Mesenchymal stem cell (in vitro differentiated cells and primary cell): ENCODE results near the gene SCIN.

Source experiments
- DNase-seq: peaks from one replicate; pipeline ENCODE4 v3.0.0-alpha.2; 2013
- H2AFZ ChIP-seq: one replicate; pipeline ENCODE4 v1.6.1; 2013; ENCODE audit warnings: low read depth, mild to moderate bottlenecking, control low read depth, inconsistent platforms, low read length, moderate library complexity
- H2AK5ac ChIP-seq: 2 replicates; pipeline ENCODE4 v1.6.1; 2013; ENCODE audit warnings: low read length, moderate library complexity, mild to moderate bottlenecking, inconsistent platforms; ENCODE audit not compliant: severe bottlenecking
- H2BK120ac ChIP-seq: one replicate; pipeline ENCODE4 v1.6.1; 2013; ENCODE audit warnings: low read depth, mild to moderate bottlenecking, inconsistent platforms, low read length, moderate library complexity
- H2BK12ac ChIP-seq, 2 experiments: one replicate each; pipeline ENCODE4 v1.6.1; 2013; ENCODE audit warnings: inconsistent platforms in 2 of 2, low read length in 2 of 2, mild to moderate bottlenecking in 2 of 2, moderate library complexity in 2 of 2, control low read depth in 1 of 2
- H2BK15ac ChIP-seq: one replicate; pipeline ENCODE4 v1.6.1; 2013; ENCODE audit warnings: mild to moderate bottlenecking, low read depth, inconsistent platforms; ENCODE audit not compliant: poor library complexity, severe bottlenecking
- H2BK5ac ChIP-seq: 2 replicates; pipeline ENCODE4 v1.6.1; 2013; ENCODE audit warnings: low read depth, mild to moderate bottlenecking, low read length, control low read depth, inconsistent platforms; ENCODE audit not compliant: poor library complexity, severe bottlenecking
- H3K14ac ChIP-seq, 2 experiments: one replicate each; pipeline ENCODE4 v1.6.1; 2013; ENCODE audit warnings: inconsistent platforms in 2 of 2, low read length in 2 of 2, control low read depth in 1 of 2, mild to moderate bottlenecking in 1 of 2, moderate library complexity in 1 of 2
- H3K18ac ChIP-seq, 2 experiments: one replicate each; pipeline ENCODE4 v1.6.1; 2013; ENCODE audit warnings: inconsistent platforms in 2 of 2, low read length in 2 of 2, control low read depth in 1 of 2, low read depth in 1 of 2, mild to moderate bottlenecking in 1 of 2
- H3K23ac ChIP-seq, 2 experiments: one replicate each; pipeline ENCODE4 v1.6.1; 2013; ENCODE audit warnings: inconsistent platforms in 2 of 2, low read length in 2 of 2, mild to moderate bottlenecking in 2 of 2, moderate library complexity in 2 of 2, control low read depth in 1 of 2
- H3K27ac ChIP-seq: 2 replicates; pipeline ENCODE4 v1.5.1; 2013; ENCODE audit warnings: mild to moderate bottlenecking, moderate library complexity, low read length, control low read depth, inconsistent platforms; ENCODE audit not compliant: poor library complexity, severe bottlenecking
- H3K27me3 ChIP-seq, 2 experiments: 2 replicates each; pipeline versions ENCODE4 v1.6.1 to v1.7.0; 2013; ENCODE audit warnings: low read length in 2 of 2, mild to moderate bottlenecking in 2 of 2, moderate library complexity in 2 of 2, control low read depth in 1 of 2, inconsistent platforms in 1 of 2; ENCODE audit not compliant: control insufficient read depth in 1 of 2, insufficient read depth in 1 of 2
- H3K36me3 ChIP-seq, 2 experiments: 2 replicates each; pipeline versions ENCODE4 v1.6.1 to v1.7.0; 2013; ENCODE audit warnings: low read length in 2 of 2, control low read depth in 1 of 2, inconsistent platforms in 1 of 2, low read depth in 1 of 2, mild to moderate bottlenecking in 1 of 2; ENCODE audit not compliant: insufficient read depth in 2 of 2, control insufficient read depth in 1 of 2
- H3K4ac ChIP-seq, 2 experiments: one replicate each; pipeline ENCODE4 v1.6.1; 2013; ENCODE audit warnings: inconsistent platforms in 2 of 2, low read length in 2 of 2, mild to moderate bottlenecking in 2 of 2, moderate library complexity in 2 of 2, control low read depth in 1 of 2, low read depth in 1 of 2
- H3K4me1 ChIP-seq: 2 replicates; pipeline ENCODE4 v1.6.1; 2013; ENCODE audit warnings: low read depth, low read length, control low read depth; ENCODE audit not compliant: control insufficient read depth, insufficient read depth
- H3K4me2 ChIP-seq: 2 replicates; pipeline ENCODE4 v1.6.1; 2013; ENCODE audit warnings: low read length, mild to moderate bottlenecking, inconsistent platforms; ENCODE audit not compliant: poor library complexity, severe bottlenecking
- H3K4me3 ChIP-seq, 2 experiments: 2 replicates each; pipeline versions ENCODE4 v1.5.1 to v1.7.0; 2013; ENCODE audit warnings: low read length in 2 of 2, mild to moderate bottlenecking in 2 of 2, control low read depth in 1 of 2, low read depth in 1 of 2; ENCODE audit not compliant: insufficient read depth in 1 of 2
- H3K79me1 ChIP-seq: replicated peaks from 2 replicates; pipeline ENCODE4 v1.6.1; 2013; ENCODE audit warnings: mild to moderate bottlenecking, control low read depth, low read length, inconsistent platforms; ENCODE audit not compliant: poor library complexity, severe bottlenecking
- H3K9ac ChIP-seq: 2 replicates; pipeline ENCODE4 v1.7.0; 2013; ENCODE audit warnings: mild to moderate bottlenecking, low read length, moderate library complexity
- H3K9me3 ChIP-seq: 2 replicates; pipeline ENCODE4 v1.7.0; 2013; ENCODE audit warnings: mild to moderate bottlenecking, low read length; ENCODE audit not compliant: control insufficient read depth
- H4K8ac ChIP-seq: one replicate; pipeline ENCODE4 v1.6.1; 2013; ENCODE audit warnings: inconsistent platforms, mild to moderate bottlenecking, low read length, moderate library complexity
- H4K91ac ChIP-seq: one replicate; pipeline ENCODE4 v1.6.1; 2013; ENCODE audit warnings: mild to moderate bottlenecking, low read length, inconsistent platforms
- WGBS: methylation state at CpG from one replicate; pipeline ENCODE4 v1.1.7; 2013; ENCODE audit warnings: mixed read lengths; 5-methylcytosine and 5-hydroxymethylcytosine counted together

The SCIN gene

DNA sequence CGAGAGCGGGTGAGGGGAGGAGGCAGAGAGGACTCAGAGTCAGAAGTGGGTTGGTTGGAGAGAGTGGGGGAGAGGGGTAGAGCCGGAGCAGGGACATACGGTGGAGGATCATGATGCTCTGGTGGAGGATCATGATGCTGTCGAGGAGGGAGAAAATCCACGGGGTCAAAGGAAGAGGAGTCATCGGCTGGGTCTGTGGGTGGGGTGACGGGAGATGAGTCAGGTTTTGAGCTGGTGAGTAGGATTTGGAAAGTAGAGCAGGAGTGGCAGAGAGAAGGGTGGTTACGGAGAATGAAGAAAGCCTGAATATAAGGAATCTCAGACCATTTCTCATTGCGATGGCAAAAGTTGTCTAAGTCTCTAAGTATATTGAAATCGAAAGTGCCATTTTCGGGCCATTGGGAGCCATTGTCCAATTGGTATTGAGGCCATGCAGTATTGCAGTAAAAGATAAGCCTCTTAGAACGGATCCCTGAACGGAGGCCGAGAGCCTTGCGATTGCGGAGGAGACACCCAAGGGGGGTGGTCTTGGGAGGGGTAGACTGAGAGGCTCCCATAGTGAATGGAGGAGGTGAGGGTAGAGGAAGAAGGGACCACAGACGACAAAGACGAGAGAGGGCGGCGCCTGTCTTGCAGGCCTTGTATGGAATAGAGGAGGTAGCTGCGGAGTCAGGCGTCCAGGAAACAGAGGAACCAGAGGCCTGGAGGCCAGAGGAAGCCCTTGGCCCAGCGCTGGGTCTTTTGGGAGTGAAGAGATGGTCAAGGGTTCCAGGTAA, 23.8 kb downstream of the SCIN start:
- Histone ChIP-seq H2BK120ac (no peak overlapping the region), H4K8ac (no peak overlapping the region), H3K4ac (no peak overlapping the region), H2AFZ (no peak overlapping the region), H2BK5ac (no peak overlapping the region), H3K36me3 (no peaks in the 10 kb centered on the region), H3K9me3 (no peaks in the 10 kb centered on the region), H3K23ac (no peak overlapping the region), H3K79me1 (no peaks in the 10 kb centered on the region), H3K27me3 (no peaks in the 10 kb centered on the region), H3K9ac (no peak overlapping the region), H3K14ac (no peak overlapping the region), H4K91ac (no peak overlapping the region), H3K4me2 (no peak overlapping the region), H2AK5ac (no peak overlapping the region), H3K27ac (no peak overlapping the region), H3K18ac (no peak overlapping the region), H3K4me1 (no peaks in the 10 kb centered on the region), H3K4me3 (no peak overlapping the region), H2BK12ac (no peak overlapping the region), H2BK15ac (no peak overlapping the region)
- no peak for DNase-seq
- WGBS = 89% methylated on average over 24 of the region's 24 CpGs

DNA sequence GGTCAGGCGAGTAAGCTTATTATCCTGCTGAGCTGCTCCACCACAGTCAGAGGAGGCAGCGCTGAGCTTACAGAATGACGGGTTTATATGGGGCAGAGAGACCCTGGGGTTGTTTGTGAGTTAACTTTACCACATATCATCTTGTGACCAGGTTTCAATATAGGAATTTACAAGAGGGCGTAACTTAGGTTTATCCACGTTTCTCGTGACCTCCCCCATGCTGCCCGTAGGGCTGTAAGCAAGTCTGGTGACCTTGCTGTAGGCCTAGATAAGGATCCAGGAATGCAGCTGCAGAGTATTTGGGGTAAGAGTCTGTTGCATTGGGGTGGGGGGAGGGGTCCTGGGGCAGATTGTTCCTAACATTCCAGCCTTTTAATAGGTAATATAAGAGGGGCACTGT, 24.6 kb downstream of the SCIN start:
- Histone ChIP-seq H3K36me3 (no peaks in the 10 kb centered on the region), H3K14ac (no peak overlapping the region), H3K4ac (no peak overlapping the region), H3K23ac (no peak overlapping the region), H4K8ac (no peak overlapping the region), H4K91ac (no peak overlapping the region), H2BK120ac (no peak overlapping the region), H2BK15ac (no peak overlapping the region), H3K4me1 (no peaks in the 10 kb centered on the region), H3K79me1 (no peaks in the 10 kb centered on the region), H3K27me3 (no peaks in the 10 kb centered on the region), H2BK12ac (no peak overlapping the region), H2AK5ac (no peak overlapping the region), H2BK5ac (no peak overlapping the region), H3K18ac (no peak overlapping the region), H3K9ac (no peak overlapping the region), H3K9me3 (no peaks in the 10 kb centered on the region), H3K4me3 (no peak overlapping the region), H3K4me2 (no peak overlapping the region), H2AFZ (no peak overlapping the region), H3K27ac (no peak overlapping the region)
- WGBS = 94% methylated on average over 7 of the region's 7 CpGs
- no peak for DNase-seq

DNA sequence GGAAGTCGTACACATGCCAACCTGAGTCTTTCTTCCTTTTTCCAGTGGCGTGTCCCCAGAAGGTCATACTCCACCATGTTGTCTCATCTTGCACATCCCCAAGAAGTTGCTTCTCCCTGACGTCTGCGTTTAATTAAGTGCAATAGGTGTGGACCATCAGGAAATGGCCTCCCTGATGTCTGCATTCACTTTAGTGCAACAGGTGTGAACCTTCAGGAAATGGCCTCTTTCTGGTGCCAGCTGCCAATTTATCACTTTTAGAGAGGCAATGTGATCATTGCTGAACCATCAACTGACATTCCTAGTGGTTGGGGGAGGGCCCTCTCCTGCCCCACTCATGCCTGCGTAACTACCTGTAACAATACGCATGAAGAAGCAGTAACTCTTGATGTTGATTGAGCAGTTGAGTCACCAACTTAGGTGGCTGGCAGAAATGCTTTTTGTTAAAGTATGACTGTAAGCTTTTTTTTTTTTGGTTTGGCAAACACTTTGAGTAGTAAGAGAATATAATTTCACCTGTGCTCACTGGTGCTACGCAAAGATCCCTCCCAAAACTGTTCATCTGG, 25.8 kb downstream of the SCIN start:
- Histone ChIP-seq H3K9me3 (peaks cover 1% of the 10 kb centered on the region), H3K27me3 (no peaks in the 10 kb centered on the region), H3K18ac (no peak overlapping the region), H2BK120ac (no peak overlapping the region), H2AK5ac (no peak overlapping the region), H2BK12ac (no peak overlapping the region), H2BK15ac (no peak overlapping the region), H3K23ac (no peak overlapping the region), H2AFZ (no peak overlapping the region), H3K9ac (no peak overlapping the region), H3K27ac (no peak overlapping the region), H4K91ac (no peak overlapping the region), H3K4ac (no peak overlapping the region), H3K79me1 (no peaks in the 10 kb centered on the region), H3K4me1 (no peaks in the 10 kb centered on the region), H4K8ac (no peak overlapping the region), H2BK5ac (no peak overlapping the region), H3K4me3 (no peak overlapping the region), H3K14ac (no peak overlapping the region), H3K4me2 (no peak overlapping the region), H3K36me3 (no peaks in the 10 kb centered on the region)
- DNase-seq = no peak
- WGBS = 83% methylated on average over 7 of the region's 7 CpGs

DNA sequence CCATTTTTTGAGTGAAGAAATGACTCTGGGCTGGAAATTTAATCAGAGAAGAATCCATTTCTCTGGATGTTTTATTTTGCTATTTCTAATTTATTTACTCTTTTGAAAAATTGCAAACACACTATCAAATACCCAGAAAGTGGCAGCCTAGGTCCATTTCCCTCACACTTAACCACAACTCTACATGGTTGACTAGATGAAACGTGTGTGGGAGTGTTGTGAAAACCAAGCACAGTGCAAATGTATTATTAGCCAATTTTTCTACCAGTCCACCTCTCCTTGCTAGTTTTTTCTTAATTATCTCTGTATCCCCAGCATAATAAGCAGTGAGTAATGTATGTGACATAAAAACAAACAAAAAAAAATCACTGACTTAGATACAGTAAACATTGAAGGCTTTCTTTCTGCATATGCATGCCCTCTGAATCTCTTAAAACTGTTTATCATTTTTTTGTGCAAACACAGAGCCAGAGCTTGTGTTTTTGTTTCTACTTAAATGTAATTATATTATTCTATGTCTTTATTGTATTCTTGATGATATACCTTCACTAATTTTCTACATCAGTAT, 30.9 kb downstream of the SCIN start:
- H2BK120ac ChIP-seq = no peak overlapping the region
- H3K36me3 ChIP-seq = no peaks in the 10 kb centered on the region
- no peak overlapping the region for H3K4me2 ChIP-seq
- no peak overlapping the region for H3K4ac ChIP-seq
- no peak overlapping the region for H2AFZ ChIP-seq
- no peaks in the 10 kb centered on the region for H3K4me1 ChIP-seq
- H2BK15ac ChIP-seq = no peak overlapping the region
- no peaks in the 10 kb centered on the region for H3K27me3 ChIP-seq
- DNase-seq = no peak
- no peak overlapping the region for H3K27ac ChIP-seq
- peaks cover 8% of the 10 kb centered on the region for H3K9me3 ChIP-seq
- H3K14ac ChIP-seq = no peak overlapping the region
- no peak overlapping the region for H4K91ac ChIP-seq
- no peak overlapping the region for H3K4me3 ChIP-seq
- H4K8ac ChIP-seq = no peak overlapping the region
- H2BK12ac ChIP-seq = no peak overlapping the region
- no peak overlapping the region for H3K23ac ChIP-seq
- no peak overlapping the region for H2BK5ac ChIP-seq
- no peak overlapping the region for H2AK5ac ChIP-seq
- no peaks in the 10 kb centered on the region for H3K79me1 ChIP-seq
- no peak overlapping the region for H3K18ac ChIP-seq
- H3K9ac ChIP-seq = no peak overlapping the region
- no CpG with 5 or more reads among the region's 1 CpG for WGBS
